ENCODE measurements around the gene DSE.

Gene DSE

DNA sequence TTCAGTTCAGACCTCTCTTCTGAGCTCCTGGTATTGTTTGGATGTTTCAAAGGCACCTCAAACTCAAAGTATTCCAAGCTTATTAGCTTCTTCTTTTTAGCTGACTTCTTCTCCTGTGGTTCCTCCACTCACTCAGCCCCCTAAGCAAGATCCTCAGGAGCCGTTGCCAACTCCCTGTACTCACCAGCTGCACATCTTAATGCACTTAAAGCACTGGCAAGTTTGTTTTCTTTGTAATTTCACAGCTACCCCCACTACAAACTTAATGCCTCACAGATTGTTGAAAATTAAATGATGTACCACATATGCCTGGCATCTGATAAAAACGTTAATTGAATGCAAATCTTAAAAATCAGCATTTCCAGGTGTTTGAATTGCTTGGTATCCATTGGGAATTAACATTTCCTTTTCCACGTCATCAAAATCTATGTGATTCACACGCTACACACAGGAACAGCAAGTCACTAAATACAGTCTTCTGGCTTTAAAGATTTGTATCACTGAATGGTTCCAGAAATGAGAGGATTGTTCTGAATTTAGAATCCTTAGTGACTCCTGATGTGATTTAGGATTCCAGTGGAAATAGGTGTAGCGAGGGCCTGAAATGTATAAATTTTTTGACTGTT is 114.9 kb downstream of the DSE start:
- no peak for DNase-seq

- no peak for DNase-seq
These were observed 121.0 kb downstream of the DSE start for GRCh38 chr6:116491610-116492330.

- DNase-seq = no peak
These were observed 121.8 kb downstream of the DSE start for GRCh38 chr6:116492331-116493067.
